Vagina (tissue), 2 donors: ENCODE results near the gene DAPK2.

ENCODE experiments used
- POLR2A ChIP-seq, 2 donors: fragments of 450-650 bp; IDR thresholded peaks; one replicate each; pipeline ENCODE4 v1.6.1; 2017; ENCODE audit warnings: antibody characterized with exemption in 2 of 2, mild to moderate bottlenecking in 2 of 2, moderate library complexity in 2 of 2
- POLR2AphosphoS5 ChIP-seq, 2 donors: sonication (generic); formaldehyde crosslinking; IDR thresholded peaks; one replicate each; pipeline ENCODE4 v1.9.0; 2017; ENCODE audit warnings: antibody characterized with exemption in 2 of 2, mild to moderate bottlenecking in 2 of 2, low read depth in 1 of 2; ENCODE audit not compliant: insufficient read depth in 1 of 2
- TF ChIP-seq, protein P1 (sequence below), 3 experiments: fragments of 450-650 bp in 2 of 3; fragments of 200-600 bp in 1 of 3; sonication (generic) in 1 of 3; IDR thresholded peaks; one replicate each; pipeline ENCODE4 v1.5.1; 2017 to 2019; ENCODE audit warnings: antibody characterized with exemption in 3 of 3, mild to moderate bottlenecking in 2 of 3, moderate library complexity in 2 of 3

DNA sequence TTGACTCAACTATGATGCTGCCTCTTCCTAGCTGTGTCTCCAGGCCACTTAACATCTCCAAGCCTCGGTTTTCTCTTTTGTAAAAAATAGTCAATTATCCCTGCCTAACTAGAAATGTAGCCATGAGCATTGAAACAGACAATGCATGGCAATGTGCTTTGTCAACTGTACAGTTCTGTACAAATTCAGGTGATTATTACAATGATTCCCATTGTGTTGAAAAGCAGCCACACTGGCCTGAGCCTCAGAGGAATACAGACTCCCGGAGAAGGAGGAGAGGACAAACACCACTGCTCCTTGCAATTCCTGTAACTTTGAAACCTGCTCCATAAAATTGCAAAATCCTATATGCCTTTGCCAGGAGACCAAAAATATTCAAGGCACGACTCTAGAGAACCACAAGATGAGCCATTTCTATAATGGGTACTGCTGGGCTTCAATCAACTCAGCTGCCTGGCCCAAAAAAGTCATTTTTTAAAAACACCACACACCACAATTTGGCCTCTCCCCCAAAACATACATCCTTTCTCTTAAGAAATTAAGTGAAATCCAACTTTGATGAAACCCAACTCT lies 28.6 kb downstream of the DAPK2 start:
- TF ChIP-seq, protein P1, sequence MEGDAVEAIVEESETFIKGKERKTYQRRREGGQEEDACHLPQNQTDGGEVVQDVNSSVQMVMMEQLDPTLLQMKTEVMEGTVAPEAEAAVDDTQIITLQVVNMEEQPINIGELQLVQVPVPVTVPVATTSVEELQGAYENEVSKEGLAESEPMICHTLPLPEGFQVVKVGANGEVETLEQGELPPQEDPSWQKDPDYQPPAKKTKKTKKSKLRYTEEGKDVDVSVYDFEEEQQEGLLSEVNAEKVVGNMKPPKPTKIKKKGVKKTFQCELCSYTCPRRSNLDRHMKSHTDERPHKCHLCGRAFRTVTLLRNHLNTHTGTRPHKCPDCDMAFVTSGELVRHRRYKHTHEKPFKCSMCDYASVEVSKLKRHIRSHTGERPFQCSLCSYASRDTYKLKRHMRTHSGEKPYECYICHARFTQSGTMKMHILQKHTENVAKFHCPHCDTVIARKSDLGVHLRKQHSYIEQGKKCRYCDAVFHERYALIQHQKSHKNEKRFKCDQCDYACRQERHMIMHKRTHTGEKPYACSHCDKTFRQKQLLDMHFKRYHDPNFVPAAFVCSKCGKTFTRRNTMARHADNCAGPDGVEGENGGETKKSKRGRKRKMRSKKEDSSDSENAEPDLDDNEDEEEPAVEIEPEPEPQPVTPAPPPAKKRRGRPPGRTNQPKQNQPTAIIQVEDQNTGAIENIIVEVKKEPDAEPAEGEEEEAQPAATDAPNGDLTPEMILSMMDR (IDR thresholded peaks at IDR 0.05), result no peak
- no peak for TF ChIP-seq POLR2AphosphoS5 (IDR thresholded peaks at IDR 0.05; ENCODE audit: insufficient read depth in 1 of 2, low read depth in 1 of 2)
- TF ChIP-seq POLR2A (IDR thresholded peaks at IDR 0.05), result no peak
